Measurements from ENCODE around the gene ADGRV1. TPM values are rescaled to one million over a fixed set of nuclear protein-coding genes. Genes with fewer than 3 reads are reported as not detected.

The ADGRV1 gene
- total and polyA plus RNA-seq, 9 of the 15 experiments (the other 6 are each of a cell fraction or from before 2014, with no cell fraction given): 21.7 to 156 (median 58.2) TPM

DNA sequence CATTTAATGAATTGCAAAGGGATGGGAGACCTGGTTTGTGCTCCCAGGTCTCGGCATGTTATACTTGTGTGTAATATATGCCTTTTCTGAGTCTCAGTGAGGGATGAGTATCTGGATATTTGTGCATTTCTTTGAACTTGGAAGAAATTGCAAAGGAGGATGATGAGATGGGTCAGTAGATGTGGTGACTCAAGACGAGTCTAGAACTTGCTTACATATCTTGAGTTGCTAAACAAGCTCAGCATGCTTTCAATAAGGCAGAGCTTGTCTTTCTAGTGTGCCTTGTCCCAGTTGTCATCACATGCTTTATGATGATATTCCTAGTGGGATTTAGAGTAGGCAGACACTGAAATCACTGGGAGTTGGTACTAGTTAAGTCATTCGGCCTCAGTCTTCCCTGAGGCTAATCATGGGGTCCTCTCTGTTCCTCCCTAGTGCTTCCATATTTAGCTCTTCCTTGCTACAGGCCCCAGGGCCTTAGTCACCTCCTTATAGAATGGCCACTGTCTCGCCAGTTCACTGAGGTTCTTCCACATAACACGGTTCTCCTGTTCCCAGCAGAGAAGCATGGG lies 602.2 kb downstream of the ADGRV1 start (continued):
- TF ChIP-seq FOSL1 (tag; conservative IDR thresholded peaks at IDR 0.05) (no peak), RB1 (IDR thresholded peaks at IDR 0.05; ENCODE audit: low read depth) (no peak), SMAD4 (CRISPR knock-in tag; conservative IDR thresholded peaks at IDR 0.05) (no peak), ZC3H11A (IDR thresholded peaks at IDR 0.05; ENCODE audit: low read depth, low read length) (no peak)

- intact Hi-C loops (cut with micrococcal nuclease): no loop called here
- FAIRE-seq: no peak
- no peak overlapping the region; the same call in 1 of the 2 replicates for H2AFZ ChIP-seq (ENCODE audit: low read depth, low read length)
- H3K4me2 ChIP-seq (ENCODE audit: insufficient read depth, low read length): no peak overlapping the region
- H3K4me3 ChIP-seq: no peak overlapping the region
- peak; percentile 61 for ATAC-seq
- peak in 1 of 4 experiments; percentile 13 for DNase-seq (ENCODE audit: extremely low read depth in 1 of 4, low spot score in 3 of 4)
- no TSS peak for BruUV-seq (replicated peaks)
- peak overlapping the region; percentile 11; the same call in 1 of the 3 replicates for H3K27ac ChIP-seq (ENCODE audit: extremely low read depth, low read depth, low read length)
- H4K20me1 ChIP-seq (replicated peaks; ENCODE audit: control insufficient read depth, insufficient read depth, low read length): no peaks in the 10 kb centered on the region
- no peaks in the 10 kb centered on the region for H3K27me3 ChIP-seq (ENCODE audit: control insufficient read depth in 2 of 2, insufficient read depth in 2 of 2, low read length in 2 of 2)
- H3K36me3 ChIP-seq (ENCODE audit: control insufficient read depth, insufficient read depth, low read length): peaks cover 12% of the 10 kb centered on the region; the same call in 1 of the 3 replicates
- ChIA-PET CTCF (ENCODE audit: low intra/inter-chr PET ratio) (no interaction called here), POLR2A (no interaction called here)
- H3K9me1 ChIP-seq (ENCODE audit: control insufficient read depth, insufficient read depth, low read length): no peaks in the 10 kb centered on the region
- 50% methylated on average over 6 of the region's 6 CpGs for WGBS (ENCODE audit: insufficient coverage, low coverage, missing lambda C conversion rate)
- no peaks in the 10 kb centered on the region for H3K79me2 ChIP-seq (ENCODE audit: control insufficient read depth, insufficient read depth, low read length)
- in situ Hi-C loops (cut with MboI): no loop called here
- H3K9me3 ChIP-seq (replicated peaks; ENCODE audit: control insufficient read depth, insufficient read depth, low read depth, low read length): no peaks in the 10 kb centered on the region
- H3K4me1 ChIP-seq (replicated peaks in 1 of 2; ENCODE audit: control insufficient read depth in 2 of 2, insufficient read depth in 2 of 2, low read length in 2 of 2): peaks cover 0 to 8% of the 10 kb centered on the region in 2 experiments; a peak in 3 of 5 replicates
- no peak overlapping the region; a peak in 1 of 4 replicates for H3K9ac ChIP-seq (ENCODE audit: insufficient read depth in 1 of 2, low read depth in 2 of 2, low read length in 2 of 2)
- TF ChIP-seq NR2C2 (CRISPR knock-in tag; IDR thresholded peaks at IDR 0.05): no peak
- TF ChIP-seq NR2C2 (tag; IDR thresholded peaks at IDR 0.05): peak; percentile 77
- peak; percentile 52 for TF ChIP-seq PRDM10 (IDR thresholded peaks at IDR 0.05; ENCODE audit: partially characterized antibody)
- 0 out of 2 replicates have a peak, but pooled peaks have one; percentile 9 for TF ChIP-seq ZNF316 (IDR thresholded peaks at IDR 0.05)
- TF ChIP-seq, protein P1, sequence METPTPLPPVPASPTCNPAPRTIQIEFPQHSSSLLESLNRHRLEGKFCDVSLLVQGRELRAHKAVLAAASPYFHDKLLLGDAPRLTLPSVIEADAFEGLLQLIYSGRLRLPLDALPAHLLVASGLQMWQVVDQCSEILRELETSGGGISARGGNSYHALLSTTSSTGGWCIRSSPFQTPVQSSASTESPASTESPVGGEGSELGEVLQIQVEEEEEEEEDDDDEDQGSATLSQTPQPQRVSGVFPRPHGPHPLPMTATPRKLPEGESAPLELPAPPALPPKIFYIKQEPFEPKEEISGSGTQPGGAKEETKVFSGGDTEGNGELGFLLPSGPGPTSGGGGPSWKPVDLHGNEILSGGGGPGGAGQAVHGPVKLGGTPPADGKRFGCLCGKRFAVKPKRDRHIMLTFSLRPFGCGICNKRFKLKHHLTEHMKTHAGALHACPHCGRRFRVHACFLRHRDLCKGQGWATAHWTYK (CRISPR knock-in tag; IDR thresholded peaks at IDR 0.05): no peak
- TF ChIP-seq C11orf30 (IDR thresholded peaks at IDR 0.05; ENCODE audit: low read depth): peak; percentile 27; the same call in 1 of the 2 replicates
- no peak for TF ChIP-seq KLF6 (CRISPR knock-in tag; IDR thresholded peaks at IDR 0.05; ENCODE audit: borderline replicate concordance)
- peak; percentile 40; the same call in 1 of the 2 replicates for TF ChIP-seq JUND (IDR thresholded peaks at IDR 0.05; ENCODE audit: borderline replicate concordance, low read depth, low read length)
- peak; percentile 53; the same call in 2 of the 3 replicates for TF ChIP-seq JUND (tag; IDR thresholded peaks at IDR 0.05; ENCODE audit: borderline replicate concordance, low read depth, low read length)
- TF ChIP-seq NFE2 (IDR thresholded peaks at IDR 0.05; ENCODE audit: low read depth): no peak
- TF ChIP-seq CHCHD3 (CRISPR knock-in tag; IDR thresholded peaks at IDR 0.05): no peak
- no peak for TF ChIP-seq ERF (CRISPR knock-in tag; IDR thresholded peaks at IDR 0.05)
These were observed 604.2 kb downstream of the ADGRV1 start for GRCh38 chr5:91162534-91163381.

Data from K562 (cell line).